DOHH2 (cell line): ENCODE data around the gene NFE2L3.

Source experiments
- H3F3A ChIP-seq: fragments of 200-600 bp; sonication (generic), shearing (Covaris generic); 2 replicates; pipeline ENCODE4 v1.6.0; 2016; ENCODE audit warnings: antibody characterized with exemption, mild to moderate bottlenecking; ENCODE audit not compliant: control insufficient read depth, insufficient read depth
- H3K27ac ChIP-seq: fragments of 200-600 bp; sonication (generic); 2 replicates; pipeline ENCODE4 v1.5.1; 2014; ENCODE audit warnings: low read depth, mild to moderate bottlenecking, low read length, moderate library complexity
- H3K27me3 ChIP-seq: fragments of 200-600 bp; sonication (generic); 2 replicates; pipeline ENCODE4 v1.6.1; 2014; ENCODE audit warnings: mild to moderate bottlenecking, low read length, mixed read lengths; ENCODE audit not compliant: control insufficient read depth
- H3K36me3 ChIP-seq: fragments of 200-600 bp; sonication (generic); 2 replicates; pipeline ENCODE4 v1.6.1; 2014; ENCODE audit warnings: mild to moderate bottlenecking, low read length, moderate library complexity, mixed read lengths; ENCODE audit not compliant: control insufficient read depth
- H3K4me1 ChIP-seq: fragments of 200-600 bp; sonication (generic); 2 replicates; pipeline ENCODE4 v1.6.1; 2014; ENCODE audit warnings: mild to moderate bottlenecking, low read length, mixed read lengths; ENCODE audit not compliant: control insufficient read depth
- H3K4me2 ChIP-seq: fragments of 200-600 bp; sonication (generic); 2 replicates; pipeline ENCODE4 v1.6.0; 2014; ENCODE audit warnings: mild to moderate bottlenecking, low read length, moderate library complexity
- H3K4me3 ChIP-seq: fragments of 200-600 bp; sonication (generic); 2 replicates; pipeline ENCODE4 v1.5.1; 2014; ENCODE audit warnings: mild to moderate bottlenecking, low read length, mixed read lengths
- H3K79me2 ChIP-seq: fragments of 200-600 bp; sonication (generic); 2 replicates; pipeline ENCODE4 v1.6.1; 2014; ENCODE audit warnings: mild to moderate bottlenecking, low read length, mixed read lengths; ENCODE audit not compliant: control insufficient read depth
- H3K9me2 ChIP-seq: fragments of 200-600 bp; sonication (generic); replicated peaks from 2 replicates; pipeline ENCODE4 v1.6.1; 2014; ENCODE audit warnings: mild to moderate bottlenecking, low read length, mixed read lengths; ENCODE audit not compliant: control insufficient read depth
- H3K9me3 ChIP-seq: fragments of 200-600 bp; sonication (generic); 2 replicates; pipeline ENCODE4 v1.6.1; 2014; ENCODE audit warnings: antibody characterized with exemption, low read length, mixed read lengths; ENCODE audit not compliant: control insufficient read depth, insufficient read depth
- H4K20me1 ChIP-seq: fragments of 200-600 bp; sonication (generic); 2 replicates; pipeline ENCODE4 v1.6.0; 2014; ENCODE audit warnings: low read depth, mild to moderate bottlenecking, antibody characterized with exemption, low read length, moderate library complexity; ENCODE audit not compliant: control insufficient read depth, insufficient read depth
- EZH2phosphoT487 ChIP-seq: fragments of 200-600 bp; sonication (generic); IDR thresholded peaks from 2 replicates; pipeline ENCODE4 v1.6.1; 2017; ENCODE audit warnings: borderline replicate concordance, mild to moderate bottlenecking, antibody characterized with exemption, low read length, moderate library complexity, mixed read lengths
- TF ChIP-seq, protein P1 (sequence below): fragments of 200-600 bp; sonication (generic); IDR thresholded peaks from one replicate; pipeline ENCODE4 v1.5.1; 2014; ENCODE audit warnings: antibody characterized with exemption, mild to moderate bottlenecking, low read depth, low read length; ENCODE audit not compliant: poor library complexity, severe bottlenecking

Gene NFE2L3

DNA sequence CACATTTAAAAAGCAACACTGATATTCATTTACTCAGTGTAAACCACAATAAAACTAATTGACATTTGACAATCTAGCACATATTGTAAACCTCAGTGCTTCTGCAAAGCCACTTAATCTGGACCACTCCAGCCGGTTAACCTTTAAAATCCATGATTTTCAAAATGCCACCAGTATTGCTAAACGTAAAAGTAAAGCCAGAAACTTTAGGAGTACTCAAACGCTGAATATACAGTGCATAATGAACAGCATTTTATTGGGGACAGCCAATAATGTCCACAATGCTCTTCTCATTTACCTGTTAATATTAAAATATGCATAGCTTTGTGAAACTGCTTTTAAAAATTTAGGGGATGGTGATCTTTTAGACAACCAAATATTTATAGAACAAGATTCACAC is 37.7 kb downstream of the NFE2L3 start:
- Histone ChIP-seq H3K4me2 (no peak overlapping the region), H3K9me3 (no peaks in the 10 kb centered on the region), H3K4me3 (no peak overlapping the region), H3K27me3 (no peaks in the 10 kb centered on the region), H3K4me1 (peaks cover 36% of the 10 kb centered on the region), H3K79me2 (peaks cover 32% of the 10 kb centered on the region), H3K27ac (no peak overlapping the region), H4K20me1 (peaks cover 44% of the 10 kb centered on the region), H3K36me3 (peaks cover 94% of the 10 kb centered on the region), H3F3A (peaks cover 98% of the 10 kb centered on the region), H3K9me2 (no peaks in the 10 kb centered on the region)
- TF ChIP-seq, protein P1, sequence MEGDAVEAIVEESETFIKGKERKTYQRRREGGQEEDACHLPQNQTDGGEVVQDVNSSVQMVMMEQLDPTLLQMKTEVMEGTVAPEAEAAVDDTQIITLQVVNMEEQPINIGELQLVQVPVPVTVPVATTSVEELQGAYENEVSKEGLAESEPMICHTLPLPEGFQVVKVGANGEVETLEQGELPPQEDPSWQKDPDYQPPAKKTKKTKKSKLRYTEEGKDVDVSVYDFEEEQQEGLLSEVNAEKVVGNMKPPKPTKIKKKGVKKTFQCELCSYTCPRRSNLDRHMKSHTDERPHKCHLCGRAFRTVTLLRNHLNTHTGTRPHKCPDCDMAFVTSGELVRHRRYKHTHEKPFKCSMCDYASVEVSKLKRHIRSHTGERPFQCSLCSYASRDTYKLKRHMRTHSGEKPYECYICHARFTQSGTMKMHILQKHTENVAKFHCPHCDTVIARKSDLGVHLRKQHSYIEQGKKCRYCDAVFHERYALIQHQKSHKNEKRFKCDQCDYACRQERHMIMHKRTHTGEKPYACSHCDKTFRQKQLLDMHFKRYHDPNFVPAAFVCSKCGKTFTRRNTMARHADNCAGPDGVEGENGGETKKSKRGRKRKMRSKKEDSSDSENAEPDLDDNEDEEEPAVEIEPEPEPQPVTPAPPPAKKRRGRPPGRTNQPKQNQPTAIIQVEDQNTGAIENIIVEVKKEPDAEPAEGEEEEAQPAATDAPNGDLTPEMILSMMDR = no peak
- no peak for TF ChIP-seq EZH2phosphoT487

DNA sequence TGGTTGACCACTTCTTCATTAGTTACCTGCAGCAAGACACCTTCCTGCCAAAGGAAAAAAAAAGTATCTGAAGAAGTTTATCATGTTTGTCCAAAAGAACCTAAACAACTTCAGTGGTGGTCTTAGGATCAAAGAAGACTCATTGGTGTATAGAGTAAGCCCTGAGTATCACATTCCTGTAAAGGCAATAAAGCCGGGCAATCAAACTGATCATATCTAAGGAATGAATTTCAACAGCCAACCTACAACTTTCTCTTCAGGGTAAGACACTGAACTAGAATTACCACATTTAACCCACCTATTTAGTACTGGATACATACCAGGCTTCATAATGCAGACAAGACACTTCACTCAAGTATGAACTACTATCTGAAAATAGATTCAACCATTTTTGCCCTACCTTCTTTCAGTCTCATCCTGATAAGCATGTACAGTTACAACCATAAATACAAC is 38.4 kb downstream of the NFE2L3 start:
- H3K4me3 ChIP-seq = no peak overlapping the region
- H3K79me2 ChIP-seq = peaks cover 39% of the 10 kb centered on the region
- no peak overlapping the region for H3K4me2 ChIP-seq
- no peak for TF ChIP-seq EZH2phosphoT487
- TF ChIP-seq, protein P1 = no peak
- no peaks in the 10 kb centered on the region for H3K27me3 ChIP-seq
- H3K36me3 ChIP-seq = peaks cover 94% of the 10 kb centered on the region
- peaks cover 98% of the 10 kb centered on the region for H3F3A ChIP-seq
- H3K4me1 ChIP-seq = peaks cover 40% of the 10 kb centered on the region
- no peaks in the 10 kb centered on the region for H3K9me3 ChIP-seq
- no peak overlapping the region for H3K27ac ChIP-seq
- H3K9me2 ChIP-seq = no peaks in the 10 kb centered on the region
- peaks cover 50% of the 10 kb centered on the region for H4K20me1 ChIP-seq

DNA sequence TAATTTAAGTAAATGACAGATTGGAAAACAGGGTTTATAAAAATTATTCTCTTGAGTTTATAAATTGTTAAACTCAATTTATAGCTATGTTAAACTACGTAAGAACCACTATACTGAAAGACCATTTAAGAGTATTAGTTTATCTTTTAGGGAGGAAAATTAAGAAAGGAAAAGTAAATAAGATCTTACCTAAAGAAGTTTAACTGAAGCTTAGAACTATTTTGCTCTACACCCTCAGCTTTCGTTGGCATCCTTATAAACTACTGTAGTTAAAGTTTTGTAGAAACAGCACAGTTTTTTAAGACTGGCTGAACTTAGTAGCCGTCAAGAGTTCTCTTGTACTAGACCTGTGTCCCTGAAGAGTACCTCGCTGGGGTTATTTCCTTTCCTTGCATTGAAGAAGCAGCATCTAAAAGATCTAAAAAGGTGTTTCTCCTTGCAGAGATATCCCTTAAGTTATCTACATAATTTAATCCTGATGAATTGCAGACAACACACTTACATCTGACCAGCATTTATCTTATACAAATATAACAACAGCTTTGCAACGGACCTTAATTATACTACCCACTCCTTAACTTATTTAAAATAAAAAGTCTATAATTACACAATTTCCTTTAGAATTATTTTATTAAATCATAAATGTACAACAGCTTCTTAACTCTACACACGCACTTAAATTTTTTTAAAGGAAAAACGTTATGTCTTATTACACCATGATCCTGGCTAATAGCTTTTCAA is 39.4 kb downstream of the NFE2L3 start:
- Histone ChIP-seq H3F3A (peaks cover 98% of the 10 kb centered on the region), H3K4me3 (no peak overlapping the region), H4K20me1 (peaks cover 58% of the 10 kb centered on the region), H3K79me2 (peaks cover 49% of the 10 kb centered on the region), H3K9me3 (no peaks in the 10 kb centered on the region), H3K4me2 (no peak overlapping the region), H3K4me1 (peaks cover 48% of the 10 kb centered on the region), H3K36me3 (peaks cover 98% of the 10 kb centered on the region), H3K9me2 (no peaks in the 10 kb centered on the region), H3K27ac (no peak overlapping the region), H3K27me3 (no peaks in the 10 kb centered on the region)
- TF ChIP-seq EZH2phosphoT487 = no peak
- TF ChIP-seq, protein P1 = no peak
